HG02943 (cell line): ENCODE results near the gene AWAT2.

Source experiments
- ATAC-seq: cut with Tn5 transposase; IDR thresholded peaks from one replicate; pipeline ENCODE4 v1.9.1; 2021; ENCODE audit warnings: mild to moderate bottlenecking, low read depth, moderate library complexity; ENCODE audit not compliant: unreplicated experiment

Gene AWAT2

DNA sequence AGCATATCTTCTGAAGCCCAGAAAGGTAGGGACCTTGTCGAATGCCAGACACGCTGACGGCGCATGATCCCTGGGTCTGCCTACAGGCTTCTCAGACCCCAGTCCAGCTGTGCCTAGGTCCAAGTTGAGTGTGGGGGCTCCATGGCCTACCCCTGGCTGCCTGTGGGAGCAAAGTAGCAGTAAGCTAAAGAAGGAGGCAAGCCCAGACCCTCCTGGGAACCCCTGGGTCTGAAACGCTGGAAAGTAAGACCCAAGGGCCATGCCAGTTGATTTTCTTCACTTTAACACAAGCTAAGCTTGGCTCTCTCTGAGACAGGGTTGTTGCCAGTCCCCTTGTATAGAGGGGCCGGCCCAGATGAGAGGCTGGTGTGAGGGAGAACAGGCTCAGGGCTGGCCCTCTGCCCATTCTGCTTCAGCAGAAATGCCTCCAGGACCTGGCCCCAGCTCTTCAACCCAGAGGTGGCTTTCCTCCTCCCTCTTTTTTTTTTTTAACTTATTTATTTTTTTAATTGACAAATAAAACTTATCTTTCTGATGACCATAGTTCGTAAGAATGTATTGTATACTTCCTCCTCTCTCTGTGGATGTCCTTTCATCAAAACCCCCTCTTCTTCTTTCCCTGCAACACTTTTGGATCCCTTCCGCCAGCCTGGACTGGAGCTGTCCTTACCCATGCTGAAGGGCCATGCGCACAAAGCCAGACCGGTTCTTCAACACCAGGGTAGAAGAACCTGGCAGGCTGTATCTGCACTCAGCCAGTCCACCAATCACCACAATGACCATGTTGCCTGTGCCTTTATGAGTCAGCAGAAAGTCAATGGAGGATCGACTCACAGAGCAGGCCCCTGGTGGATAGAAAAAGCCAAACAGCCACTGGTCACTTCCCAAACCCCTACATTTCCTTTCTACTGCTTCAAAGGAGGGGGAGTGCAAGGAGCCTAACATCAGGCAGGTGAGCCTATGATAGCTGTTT is 7.1 kb downstream of the AWAT2 start:
- ATAC-seq, result no peak

- ATAC-seq, result no peak
Measured at GRCh38 chrX:70041993-70042392, 7.7 kb downstream of the AWAT2 start.

- ATAC-seq, result no peak
Measured at GRCh38 chrX:70039758-70040157, 10.0 kb downstream of the AWAT2 start.

DNA sequence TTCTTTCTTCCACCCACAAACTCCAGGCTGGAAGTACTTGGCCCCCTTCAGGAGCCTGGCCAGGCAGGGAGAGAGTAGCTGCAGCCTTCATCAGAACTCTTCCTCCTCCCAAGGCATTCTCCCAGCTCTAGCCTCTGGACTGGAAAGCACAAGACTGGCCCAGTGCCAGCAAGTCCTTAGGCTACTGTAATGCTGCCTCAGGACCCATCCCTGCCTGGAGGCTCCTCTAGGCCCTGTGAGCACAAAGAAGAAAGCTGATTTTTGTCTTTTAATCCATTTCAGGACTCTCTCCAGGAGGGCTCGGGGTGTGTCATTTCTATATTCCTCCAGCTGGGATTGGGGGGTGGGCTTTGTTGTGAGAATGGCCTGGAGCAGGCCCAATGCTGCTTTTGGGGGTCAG is 10.8 kb downstream of the AWAT2 start:
- no peak for ATAC-seq

DNA sequence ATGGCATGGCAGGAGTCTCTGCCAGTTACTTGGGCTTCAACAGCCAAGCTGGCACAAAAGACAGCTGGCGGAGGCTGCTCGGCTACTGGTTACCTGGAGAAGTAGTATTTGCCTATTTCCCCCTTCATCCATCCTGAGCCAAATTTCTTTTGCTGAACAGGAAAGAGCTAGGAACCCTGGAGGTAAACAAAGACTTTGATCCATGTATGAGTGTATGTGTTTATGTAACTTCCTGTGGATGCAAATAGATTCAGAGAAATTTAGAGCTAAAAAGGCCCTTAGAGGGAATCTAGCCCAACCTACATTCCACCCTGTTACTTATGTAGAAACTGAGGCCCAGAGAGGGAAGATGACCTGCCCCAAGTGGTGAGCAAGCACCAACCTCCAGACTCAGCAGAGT is 11.2 kb downstream of the AWAT2 start:
- no peak for ATAC-seq

DNA sequence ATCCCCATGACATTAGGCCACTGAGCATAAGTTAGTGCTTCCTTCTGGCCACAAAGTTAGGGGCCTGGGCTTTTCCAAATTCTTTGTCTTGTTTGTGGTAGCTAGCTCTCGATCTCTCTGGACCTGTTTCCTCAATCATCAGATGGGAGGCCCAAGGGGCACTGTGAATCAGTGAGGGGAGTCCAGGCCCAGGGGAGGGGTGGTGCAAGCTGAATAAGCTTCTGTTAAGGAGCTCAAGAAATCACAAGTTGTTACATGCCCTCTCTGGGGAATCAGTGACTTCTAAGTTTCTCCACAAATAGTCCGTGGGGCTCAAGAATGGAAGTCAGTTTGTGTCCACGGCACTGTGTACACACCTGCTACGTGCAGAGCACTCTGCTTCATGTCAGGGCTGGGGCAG is 15.1 kb downstream of the AWAT2 start:
- no peak for ATAC-seq

GRCh38 chrX:70033348-70034051 is 16.2 kb downstream of the AWAT2 start:
- peak; percentile 73 for ATAC-seq

DNA sequence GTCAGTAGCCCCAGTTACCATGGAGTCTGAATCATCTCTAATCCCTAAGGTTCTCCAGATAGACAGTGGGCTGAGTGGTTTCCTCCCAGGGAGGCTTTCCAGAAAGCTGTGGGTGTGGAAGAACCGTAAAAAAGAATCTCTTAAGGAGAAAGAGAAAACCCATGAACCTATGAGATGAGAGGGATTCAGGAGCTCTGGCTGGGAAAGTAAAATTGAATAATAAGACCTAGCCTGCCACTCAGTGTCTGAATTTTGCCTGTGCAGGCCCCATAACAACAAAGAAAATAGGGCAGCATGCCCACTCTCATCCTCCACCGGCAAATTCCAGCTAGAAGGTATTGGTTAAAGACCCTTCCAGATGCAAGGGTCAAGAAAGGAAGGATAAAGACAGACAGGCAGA is 16.9 kb downstream of the AWAT2 start:
- ATAC-seq, result no peak

DNA sequence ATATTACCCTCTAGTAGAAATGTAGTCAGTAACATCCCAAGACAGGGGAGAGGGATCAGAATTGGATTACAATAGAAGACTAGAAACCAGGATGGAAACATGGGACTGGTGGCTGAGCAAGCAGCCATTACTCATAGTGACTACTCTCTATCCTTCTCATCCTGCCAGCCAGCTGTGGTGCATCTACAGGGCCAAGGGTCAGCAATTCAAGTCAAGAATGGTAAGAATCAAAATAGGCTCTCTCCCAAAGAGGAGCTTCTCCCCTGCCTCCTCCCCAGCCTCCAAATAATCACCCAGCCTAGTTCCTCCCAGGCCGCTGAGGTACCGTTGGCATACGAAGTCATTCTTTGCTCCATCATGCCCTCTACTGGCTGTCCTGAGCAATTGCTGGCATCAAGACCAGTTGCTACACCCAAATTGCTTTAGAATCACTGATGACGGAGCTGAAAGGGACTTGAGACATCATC is 19.4 kb downstream of the AWAT2 start:
- peak; percentile 52 for ATAC-seq

DNA sequence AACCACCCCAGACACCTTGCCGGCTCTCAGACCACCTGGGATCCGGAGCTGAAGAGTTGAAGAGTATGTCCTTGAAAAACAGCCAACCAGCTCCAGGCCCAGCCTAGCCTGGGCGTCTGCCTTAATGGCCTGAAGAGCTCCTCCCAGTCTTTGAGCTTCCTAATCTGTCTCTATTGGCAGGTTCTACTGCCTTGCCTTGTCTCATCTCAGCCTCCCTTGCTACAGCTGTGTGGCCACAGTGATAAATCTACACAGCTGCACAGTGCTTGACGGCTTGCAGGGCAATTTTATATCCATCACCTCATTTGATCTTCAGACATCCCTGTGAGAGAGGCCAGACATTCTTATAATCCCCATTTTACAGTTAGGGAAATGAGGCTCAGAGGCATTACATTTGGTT is 19.9 kb downstream of the AWAT2 start:
- ATAC-seq, result no peak

GRCh38 chrX:70026851-70027200 is 22.9 kb downstream of the AWAT2 start:
- no peak for ATAC-seq

DNA sequence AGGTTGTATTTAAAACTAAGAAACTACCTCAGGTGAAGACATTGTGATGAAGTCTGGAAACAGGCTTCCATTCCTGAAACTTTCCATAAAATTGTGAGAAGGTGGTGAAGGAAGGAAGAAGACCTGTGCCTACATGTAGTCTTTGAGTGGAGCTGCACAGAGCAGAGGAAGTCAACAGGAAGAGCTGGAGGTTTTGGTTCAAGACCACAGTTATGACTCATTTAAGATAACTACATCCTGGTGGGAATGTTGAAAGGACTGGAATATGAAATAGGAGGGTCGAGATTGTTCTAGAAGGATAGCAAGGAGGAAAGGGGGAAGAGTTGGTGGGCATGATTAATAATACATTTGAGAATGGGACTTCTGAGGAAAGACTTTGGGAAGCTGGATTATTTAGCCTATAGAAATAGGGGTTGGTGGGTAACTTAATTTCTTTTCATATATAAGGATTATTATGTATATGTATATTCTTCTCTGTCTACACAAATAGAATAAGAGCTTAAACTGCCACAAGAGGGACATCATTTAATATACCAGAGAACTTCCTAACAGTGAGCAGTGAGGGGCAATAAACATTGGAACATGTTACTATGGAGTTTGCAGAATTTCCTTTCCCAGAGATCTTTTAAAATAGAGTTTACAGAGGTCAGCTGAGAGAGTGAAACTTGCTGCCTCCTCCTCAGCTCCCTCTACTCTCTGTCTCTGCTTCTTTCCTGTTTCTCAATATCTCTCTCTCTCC is 23.5 kb downstream of the AWAT2 start:
- no peak for ATAC-seq

DNA sequence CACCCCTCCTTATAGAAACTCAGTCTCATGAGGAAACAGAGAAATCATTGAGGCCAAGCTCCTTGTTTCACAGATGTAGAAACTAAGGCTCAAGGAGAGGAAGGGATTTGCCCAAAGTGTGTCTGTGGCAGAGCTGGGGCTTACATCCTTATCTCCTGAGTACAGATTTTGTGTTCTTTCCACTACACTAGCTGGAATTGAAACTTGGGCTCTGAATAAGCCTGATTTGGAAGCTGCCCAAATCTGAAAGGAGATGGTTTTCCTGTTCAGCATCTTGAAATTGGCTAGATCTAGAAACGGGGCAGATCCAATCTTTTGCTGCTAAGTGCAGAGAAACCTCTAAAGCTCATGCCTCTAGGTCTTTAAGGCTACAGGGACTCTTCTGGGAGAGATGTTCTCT is 24.3 kb downstream of the AWAT2 start:
- ATAC-seq, result no peak

GRCh38 chrX:70022616-70023015 is 27.1 kb downstream of the AWAT2 start:
- no peak for ATAC-seq

GRCh38 chrX:70016513-70016912 is 33.2 kb downstream of the AWAT2 start:
- ATAC-seq, result no peak

DNA sequence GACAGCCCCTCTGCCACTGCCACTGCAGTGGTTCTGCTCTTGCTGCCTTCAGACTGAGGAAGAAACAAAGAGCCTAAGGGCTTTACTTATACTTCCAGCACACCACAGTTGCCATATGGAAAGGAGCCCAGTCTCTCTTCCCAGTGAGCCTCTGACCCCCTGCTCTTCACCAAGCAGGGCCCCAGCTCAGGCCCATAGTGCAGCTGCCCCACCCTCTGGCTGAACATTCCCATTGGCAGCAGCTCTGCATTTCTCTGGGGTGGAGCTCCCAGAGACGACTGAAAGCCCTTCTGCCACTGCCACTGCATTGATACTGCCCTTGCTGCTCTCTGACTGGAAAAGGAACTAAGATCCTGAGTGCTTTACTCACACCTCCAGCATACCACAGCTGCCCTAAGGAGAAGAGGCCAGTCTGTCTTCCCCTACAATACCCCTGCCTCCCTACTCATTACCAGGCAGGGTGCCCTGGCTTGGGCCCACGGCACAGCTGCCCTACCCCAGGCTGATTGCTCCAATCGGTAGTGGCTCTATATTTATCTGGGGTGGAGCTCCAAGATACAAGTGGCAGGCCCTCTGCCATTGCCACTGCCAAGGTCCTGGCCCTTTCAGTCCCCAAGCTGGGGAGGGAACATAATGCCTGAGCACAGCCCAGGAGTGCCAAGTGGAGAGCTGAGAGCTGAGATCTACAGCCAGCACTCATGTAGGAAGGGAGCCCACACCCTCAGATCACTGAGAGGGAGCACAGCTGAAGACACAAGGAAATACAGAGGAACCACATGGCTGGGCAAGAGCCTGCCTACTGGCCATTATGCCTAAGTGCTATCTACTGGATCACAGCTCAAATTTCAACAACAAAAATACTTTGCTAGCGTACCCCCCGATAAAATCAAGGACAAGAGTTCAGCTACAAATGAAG is 36.0 kb downstream of the AWAT2 start:
- ATAC-seq, result no peak

GRCh38 chrX:70012756-70013155 is 37.0 kb downstream of the AWAT2 start:
- no peak for ATAC-seq

GRCh38 chrX:70009970-70010369 is 39.8 kb downstream of the AWAT2 start:
- no peak for ATAC-seq

DNA sequence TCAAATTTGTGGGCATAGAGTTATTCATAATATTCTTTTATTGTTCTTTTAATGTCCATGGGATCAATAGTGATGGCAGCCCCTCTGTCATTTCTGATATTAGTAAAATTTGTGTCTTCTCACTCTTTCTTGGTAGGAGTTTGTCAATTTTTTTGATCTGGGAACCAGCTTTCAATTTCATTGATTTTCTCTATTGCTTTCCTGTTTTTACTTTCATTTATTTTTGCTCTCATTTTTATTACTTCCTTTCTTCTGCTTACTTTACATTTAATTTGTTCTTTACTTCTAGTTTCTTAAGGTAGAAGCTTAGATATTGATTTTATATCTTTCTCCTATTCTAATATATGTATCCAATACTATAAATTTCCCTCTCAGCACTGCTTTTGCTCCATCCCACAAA is 40.7 kb downstream of the AWAT2 start:
- no peak for ATAC-seq

- no peak for ATAC-seq
Measured at GRCh38 chrX:70007946-70008345, 41.8 kb downstream of the AWAT2 start.
